Esophagus muscularis mucosa (tissue), 3 donors: ENCODE measurements around the gene BEX3.

Experiments
- POLR2A ChIP-seq: fragments of 450-650 bp; IDR thresholded peaks from one replicate; pipeline ENCODE4 v1.6.1; 2017; ENCODE audit warnings: antibody characterized with exemption, moderate library complexity, mild to moderate bottlenecking, low read depth
- TF ChIP-seq, protein P1 (sequence below), 3 experiments: fragments of 200-600 bp in 2 of 3; fragments of 450-650 bp in 1 of 3; sonication (generic) in 2 of 3; IDR thresholded peaks; one replicate each; pipeline ENCODE4 v1.5.1; 2017 to 2019; ENCODE audit warnings: antibody characterized with exemption in 3 of 3, mild to moderate bottlenecking in 2 of 3, moderate library complexity in 1 of 3

DNA sequence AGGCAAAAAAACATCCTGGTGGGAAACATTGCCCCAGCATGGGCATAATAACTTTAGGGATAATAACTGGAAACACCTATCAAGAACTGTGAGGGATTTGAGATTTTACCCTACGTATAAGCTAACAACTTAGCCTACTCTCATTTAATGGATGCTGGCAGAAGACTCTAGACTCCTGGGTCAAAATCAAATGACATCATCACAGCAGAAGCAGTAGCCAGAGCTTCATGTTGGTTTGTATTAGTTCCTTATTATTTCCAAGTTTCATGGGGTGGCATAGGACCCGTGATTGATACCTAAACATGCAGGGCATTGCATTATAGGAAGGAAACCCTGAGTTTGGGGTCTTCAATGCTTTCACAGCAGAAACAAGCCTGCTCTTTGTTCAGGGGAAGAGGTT, 15.4 kb upstream of the BEX3 start:
- TF ChIP-seq, protein P1, sequence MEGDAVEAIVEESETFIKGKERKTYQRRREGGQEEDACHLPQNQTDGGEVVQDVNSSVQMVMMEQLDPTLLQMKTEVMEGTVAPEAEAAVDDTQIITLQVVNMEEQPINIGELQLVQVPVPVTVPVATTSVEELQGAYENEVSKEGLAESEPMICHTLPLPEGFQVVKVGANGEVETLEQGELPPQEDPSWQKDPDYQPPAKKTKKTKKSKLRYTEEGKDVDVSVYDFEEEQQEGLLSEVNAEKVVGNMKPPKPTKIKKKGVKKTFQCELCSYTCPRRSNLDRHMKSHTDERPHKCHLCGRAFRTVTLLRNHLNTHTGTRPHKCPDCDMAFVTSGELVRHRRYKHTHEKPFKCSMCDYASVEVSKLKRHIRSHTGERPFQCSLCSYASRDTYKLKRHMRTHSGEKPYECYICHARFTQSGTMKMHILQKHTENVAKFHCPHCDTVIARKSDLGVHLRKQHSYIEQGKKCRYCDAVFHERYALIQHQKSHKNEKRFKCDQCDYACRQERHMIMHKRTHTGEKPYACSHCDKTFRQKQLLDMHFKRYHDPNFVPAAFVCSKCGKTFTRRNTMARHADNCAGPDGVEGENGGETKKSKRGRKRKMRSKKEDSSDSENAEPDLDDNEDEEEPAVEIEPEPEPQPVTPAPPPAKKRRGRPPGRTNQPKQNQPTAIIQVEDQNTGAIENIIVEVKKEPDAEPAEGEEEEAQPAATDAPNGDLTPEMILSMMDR (IDR thresholded peaks at IDR 0.05): no peak
- TF ChIP-seq POLR2A: no peak
